KG1 (cell line): Measurements from ENCODE around the gene FRS3.
A peak's percentile ranks its signal among the peaks of the same experiment; 100 is the strongest.
"Not testable (repeated sequence)": the region's sequence is repeated elsewhere in the genome, so short reads cannot be mapped to it uniquely, and the experiment has no call there.

Experiments used
- DNase-seq: peaks from one replicate; lab custom pipeline; 2025; lab: John Stamatoyannopoulos, UW

The FRS3 gene

GRCh38 chr6:41779788-41780550 is at the start of gene FRS3:
FRS3 (minus strand) TSS chr6:41779900; CDS start chr6:41776987, 2,913 bp downstream.
- DNase-seq = peak; percentile 94

GRCh38 chr6:41826343-41827022 is 46.8 kb upstream of the FRS3 start:
- DNase-seq = no peak

DNA sequence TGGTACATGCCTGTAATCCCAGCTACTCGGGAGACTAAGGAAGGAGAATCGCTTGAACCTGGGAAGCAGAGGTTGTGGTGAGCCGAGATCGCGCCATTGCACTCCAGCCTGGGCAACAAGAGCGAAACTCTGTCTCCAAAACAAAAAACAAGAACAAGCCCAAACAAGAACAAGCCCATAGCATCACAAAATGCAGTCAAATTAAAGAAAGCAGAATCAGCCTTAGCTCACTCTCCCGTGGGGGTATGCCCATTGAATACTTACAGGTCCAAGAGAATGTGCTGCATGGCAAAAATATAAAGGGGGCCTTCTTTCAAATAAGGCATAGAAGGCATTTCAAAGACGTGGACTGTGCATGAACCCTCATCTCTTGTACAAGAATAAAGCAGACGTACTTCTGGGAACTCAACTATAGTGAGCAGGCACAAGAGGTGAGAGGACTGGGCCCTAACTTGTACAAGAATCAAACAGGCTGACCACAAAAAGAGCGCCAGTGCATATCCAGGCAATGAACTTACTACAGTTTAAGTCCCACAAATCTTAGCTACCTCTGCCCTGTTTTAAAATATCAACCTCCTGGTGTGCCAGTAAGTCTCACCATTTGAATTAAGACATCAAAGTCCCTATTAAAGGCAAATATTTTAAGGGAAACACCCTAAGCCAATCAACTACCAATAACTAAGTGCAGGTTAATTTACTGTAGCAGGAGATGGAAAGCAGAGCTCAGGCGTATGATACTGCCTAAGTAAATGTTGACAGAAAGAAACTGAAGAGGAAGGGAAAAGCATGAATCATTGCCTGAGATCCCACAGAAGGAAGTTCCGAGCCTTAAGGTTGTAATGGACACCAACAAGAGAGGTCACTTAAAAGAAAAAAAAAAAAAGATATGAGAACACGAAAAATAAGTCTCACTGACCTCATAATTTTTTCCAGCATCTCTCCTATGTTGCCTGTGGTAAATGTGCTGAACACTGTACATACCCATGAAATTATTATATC is 45.2 kb upstream of the FRS3 start:
- DNase-seq = no peak

DNA sequence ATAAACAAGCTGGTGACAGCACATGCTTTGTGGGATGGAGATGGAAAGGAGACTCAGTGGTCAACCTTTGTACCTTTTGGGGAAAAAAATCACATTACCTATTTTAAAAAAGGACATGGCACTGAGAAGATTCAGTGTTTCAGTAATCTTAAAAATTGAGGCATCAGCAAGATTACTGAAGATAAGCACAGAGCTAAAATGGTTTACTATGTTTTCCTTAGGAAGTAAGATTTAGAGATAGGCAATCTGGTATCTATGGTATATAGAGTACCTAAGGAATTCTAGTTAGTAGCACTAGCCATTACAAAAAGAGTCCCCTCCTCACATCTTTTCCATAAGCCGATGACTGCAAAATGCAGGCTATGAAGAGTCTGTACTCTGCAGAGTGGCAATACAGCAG is 43.5 kb upstream of the FRS3 start:
- DNase-seq = no peak

DNA sequence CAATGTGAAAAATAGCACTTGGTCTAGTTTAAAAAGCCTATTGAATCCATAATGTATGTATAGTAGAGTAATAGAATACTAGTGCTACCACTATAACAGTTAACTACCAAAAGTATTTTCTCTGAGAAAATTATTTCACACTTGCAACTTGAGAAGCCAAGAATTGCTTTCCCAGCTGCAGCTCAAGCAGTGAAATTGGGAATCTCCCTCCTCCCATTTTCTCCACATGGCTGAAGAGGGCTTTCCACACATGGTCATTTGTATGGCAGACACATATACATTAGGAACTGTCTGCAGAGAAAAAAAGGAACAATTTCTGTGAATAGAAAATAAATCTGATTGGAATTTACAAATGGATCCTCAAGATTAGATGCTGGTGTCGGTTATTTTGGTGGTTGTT is 42.3 kb upstream of the FRS3 start:
- DNase-seq = no peak

DNA sequence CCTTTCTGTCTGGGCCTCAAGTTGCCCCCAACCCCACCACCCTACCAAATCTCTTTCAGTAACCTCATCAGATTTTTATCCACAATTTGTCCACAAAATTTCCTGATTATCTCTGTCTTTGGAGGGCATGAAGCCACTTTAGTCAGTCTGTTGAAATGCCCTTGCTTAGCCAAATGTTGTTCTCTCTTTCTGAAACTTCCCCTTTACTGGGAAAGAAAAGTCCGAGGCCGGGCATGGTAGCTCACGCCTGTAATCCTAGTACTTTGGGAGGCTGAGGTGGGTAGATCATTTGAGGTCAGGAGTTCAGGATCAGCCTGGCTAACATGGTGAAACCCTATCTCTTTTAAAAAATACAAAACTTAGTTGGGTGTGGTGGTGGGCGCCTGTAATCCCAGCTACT is 41.6 kb upstream of the FRS3 start:
- no peak for DNase-seq

DNA sequence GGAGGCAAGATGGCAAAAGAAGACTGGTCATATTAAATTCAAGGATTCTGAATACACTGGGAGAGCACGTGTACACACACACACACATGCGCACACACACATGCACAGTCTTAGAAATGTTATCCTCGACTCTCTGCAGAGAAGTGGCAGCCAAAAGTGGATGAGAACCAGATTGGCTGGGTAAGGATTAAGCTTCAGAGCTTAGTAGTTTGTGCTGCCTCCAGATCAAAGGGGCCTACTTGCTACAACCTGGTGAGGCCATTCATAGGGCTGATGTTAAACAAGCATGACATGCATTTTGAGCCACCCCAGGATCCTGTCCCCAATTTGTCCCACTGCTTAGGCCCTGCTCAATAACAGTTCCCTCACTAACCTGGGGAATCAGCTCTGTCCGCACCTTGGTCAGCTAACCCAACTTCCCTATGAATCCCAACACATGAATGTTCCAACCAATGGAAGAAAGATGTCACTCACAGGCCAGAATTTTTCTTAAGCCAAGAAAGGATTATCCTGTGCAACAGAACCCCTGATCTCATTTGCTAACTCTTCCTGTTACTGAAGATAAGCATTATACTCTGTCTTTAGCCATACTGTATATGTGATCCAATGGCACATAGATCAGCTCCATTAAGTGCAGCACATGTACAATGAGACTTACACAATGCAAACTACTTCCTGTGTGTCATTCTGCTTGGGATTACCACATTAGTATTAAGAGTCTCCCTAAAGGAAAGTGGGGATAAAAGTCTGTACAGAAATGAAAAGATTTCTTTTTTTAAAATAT is 38.8 kb upstream of the FRS3 start:
- DNase-seq = no peak

- DNase-seq = no peak
Observed at GRCh38 chr6:41815587-41815986, 35.9 kb upstream of the FRS3 start.

GRCh38 chr6:41814629-41815028 is 34.9 kb upstream of the FRS3 start:
- DNase-seq = no peak

GRCh38 chr6:41813956-41814355 is 34.3 kb upstream of the FRS3 start:
- no peak for DNase-seq

DNA sequence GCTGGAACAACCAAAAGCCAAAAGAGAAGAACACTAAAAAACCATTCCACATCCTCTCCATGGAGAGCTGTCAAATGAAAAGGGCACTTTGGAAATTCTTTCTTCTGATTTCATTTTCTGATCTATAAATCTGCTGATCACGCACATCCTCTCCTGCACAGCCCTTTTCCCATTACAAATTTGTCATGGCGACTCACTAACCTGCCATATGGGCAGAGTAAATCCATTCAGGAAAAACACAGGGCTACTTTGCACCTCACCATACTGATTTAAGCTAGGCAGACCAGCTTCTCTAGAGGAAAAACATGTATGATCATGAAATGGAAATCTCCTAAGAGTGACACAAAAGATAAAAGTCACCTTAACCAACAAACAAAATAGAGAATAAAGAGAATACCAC is 33.8 kb upstream of the FRS3 start:
- DNase-seq = no peak

- DNase-seq = not testable (repeated sequence)
Observed at GRCh38 chr6:41811946-41812345, 32.2 kb upstream of the FRS3 start.

DNA sequence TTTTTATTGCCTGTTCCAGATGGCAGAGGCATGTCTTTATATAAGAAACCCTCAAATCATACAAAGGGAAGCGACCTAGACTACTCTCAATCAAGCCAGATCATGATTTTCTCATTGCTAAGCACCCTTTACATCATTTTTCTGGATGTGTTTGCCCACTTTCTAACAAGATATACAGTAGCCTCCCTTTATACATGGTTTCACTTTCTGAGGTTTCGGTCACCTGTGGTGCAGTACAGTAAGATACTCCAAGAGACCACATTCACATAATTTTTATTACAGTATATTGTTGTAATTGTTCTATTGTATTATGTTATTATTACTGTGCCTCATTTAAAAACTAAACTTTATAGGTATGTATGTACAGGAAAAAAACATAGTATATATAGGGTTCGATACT is 31.4 kb upstream of the FRS3 start:
- no peak for DNase-seq

- DNase-seq = no peak
Observed at GRCh38 chr6:41805830-41806774, 26.4 kb upstream of the FRS3 start.

DNA sequence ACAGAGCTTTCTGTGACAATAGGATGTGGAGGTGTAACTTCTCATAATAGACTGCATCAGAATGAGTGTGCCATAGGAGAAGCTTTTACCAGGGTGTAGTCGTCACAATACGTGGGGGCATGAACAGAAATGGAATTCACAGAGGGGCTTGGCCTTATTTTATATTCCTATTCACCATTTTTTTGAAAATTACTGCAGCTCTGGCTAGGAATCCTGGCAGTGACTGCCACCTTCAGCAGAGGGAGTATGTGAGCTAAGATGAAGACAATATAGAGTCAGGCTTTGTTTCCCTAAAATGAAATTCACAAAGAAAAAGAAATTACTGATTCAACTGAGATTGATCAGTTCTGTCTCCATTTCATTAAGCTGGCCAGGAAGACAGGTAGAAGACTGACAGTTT is 21.7 kb upstream of the FRS3 start:
- no peak for DNase-seq

GRCh38 chr6:41799559-41799911 is 19.8 kb upstream of the FRS3 start:
- no peak for DNase-seq

- DNase-seq = no peak
Observed at GRCh38 chr6:41798901-41799558, 19.3 kb upstream of the FRS3 start.

GRCh38 chr6:41796474-41796873 is 16.8 kb upstream of the FRS3 start:
- no peak for DNase-seq

- DNase-seq = no peak
Observed at GRCh38 chr6:41791984-41792383, 12.3 kb upstream of the FRS3 start.

DNA sequence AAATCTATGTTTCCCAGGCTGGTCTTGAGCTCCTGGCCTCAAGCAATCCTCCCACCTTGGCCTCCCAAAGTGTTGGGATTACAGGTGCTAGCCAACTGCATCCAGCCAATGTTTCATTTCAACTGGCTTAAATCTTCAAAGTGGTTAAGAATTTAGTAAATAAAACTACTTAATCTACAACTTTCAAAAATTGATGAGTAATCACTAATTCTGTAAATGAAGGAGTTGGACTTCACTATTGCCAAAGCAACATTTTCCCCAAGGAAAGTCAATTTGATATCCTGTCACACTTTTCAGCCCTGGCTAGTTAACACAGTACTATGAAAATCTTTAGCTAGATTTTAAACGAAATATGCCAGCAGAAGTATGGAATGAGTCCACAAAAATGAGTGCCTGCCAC is 11.6 kb upstream of the FRS3 start:
- no peak for DNase-seq
